H9 (cell line): ENCODE data around the gene OLA1. TPM values are rescaled to one million over a fixed set of nuclear protein-coding genes. Genes with fewer than 3 reads are reported as not detected.

ENCODE experiments used
- DNase-seq: peaks from one replicate; pipeline ENCODE4 v3.0.0-alpha.2; 2017
- H2AFZ ChIP-seq: one replicate; pipeline ENCODE4 v1.6.1; 2013; ENCODE audit warnings: mild to moderate bottlenecking, low read length, control low read depth, moderate library complexity
- H2AK5ac ChIP-seq: 2 replicates; pipeline ENCODE4 v1.6.1; 2013; ENCODE audit warnings: low read length, control low read depth, mixed read lengths; ENCODE audit not compliant: insufficient read length
- H2BK120ac ChIP-seq: one replicate; pipeline ENCODE4 v1.6.1; 2013; ENCODE audit warnings: low read depth, mild to moderate bottlenecking, low read length, control low read depth, inconsistent platforms; ENCODE audit not compliant: poor library complexity, severe bottlenecking
- H2BK12ac ChIP-seq: 2 replicates; pipeline ENCODE4 v1.6.1; 2013; ENCODE audit warnings: low read length, control low read depth, mixed read lengths, low read depth; ENCODE audit not compliant: insufficient read length
- H2BK15ac ChIP-seq: 2 replicates; pipeline ENCODE4 v1.6.1; 2013; ENCODE audit warnings: low read depth, low read length, control low read depth
- H2BK20ac ChIP-seq: one replicate; pipeline ENCODE4 v1.6.1; 2013; ENCODE audit warnings: low read depth, mild to moderate bottlenecking, low read length, control low read depth, inconsistent platforms; ENCODE audit not compliant: poor library complexity, severe bottlenecking
- H2BK5ac ChIP-seq: 2 replicates; pipeline ENCODE4 v1.6.1; 2013; ENCODE audit warnings: low read length, control low read depth, mixed read lengths; ENCODE audit not compliant: insufficient read length
- H3K14ac ChIP-seq: 2 replicates; pipeline ENCODE4 v1.6.1; 2013; ENCODE audit warnings: low read length, control low read depth; ENCODE audit not compliant: insufficient read depth
- H3K18ac ChIP-seq: 2 replicates; pipeline ENCODE4 v1.6.1; 2013; ENCODE audit warnings: low read depth, mild to moderate bottlenecking, mixed read lengths, low read length, control low read depth; ENCODE audit not compliant: insufficient read length
- H3K23ac ChIP-seq: 2 replicates; pipeline ENCODE4 v1.6.1; 2013; ENCODE audit warnings: low read length, control low read depth, mixed read lengths, low read depth; ENCODE audit not compliant: insufficient read length
- H3K23me2 ChIP-seq: 2 replicates; pipeline ENCODE4 v1.6.1; 2013; ENCODE audit warnings: low read depth, mild to moderate bottlenecking, mixed read lengths, low read length, control low read depth; ENCODE audit not compliant: insufficient read length, poor library complexity, severe bottlenecking
- H3K27ac ChIP-seq: 2 replicates; pipeline ENCODE4 v1.5.1; 2013; ENCODE audit warnings: low read length, control low read depth, mixed read lengths, low read depth; ENCODE audit not compliant: insufficient read length
- H3K27me3 ChIP-seq: 2 replicates; pipeline ENCODE4 v1.6.1; 2013; ENCODE audit warnings: low read length, control low read depth, inconsistent platforms; ENCODE audit not compliant: insufficient read depth
- H3K4ac ChIP-seq: 2 replicates; pipeline ENCODE4 v1.6.1; 2013; ENCODE audit warnings: low read depth, mild to moderate bottlenecking, control low read depth, inconsistent platforms, low read length, moderate library complexity
- H3K4me1 ChIP-seq: 2 replicates; pipeline ENCODE4 v1.6.1; 2013; ENCODE audit warnings: low read length, control low read depth, inconsistent platforms; ENCODE audit not compliant: insufficient read depth
- H3K4me2 ChIP-seq: 2 replicates; pipeline ENCODE4 v1.6.1; 2013; ENCODE audit warnings: low read length, control low read depth, mixed read lengths; ENCODE audit not compliant: insufficient read length, insufficient read depth
- H3K56ac ChIP-seq: 2 replicates; pipeline ENCODE4 v1.6.1; 2013; ENCODE audit warnings: low read depth, mild to moderate bottlenecking, mixed read lengths, low read length, control low read depth; ENCODE audit not compliant: insufficient read length
- H3K79me1 ChIP-seq: 2 replicates; pipeline ENCODE4 v1.6.1; 2013; ENCODE audit warnings: low read depth, mild to moderate bottlenecking, moderate library complexity, low read length, control low read depth, inconsistent platforms; ENCODE audit not compliant: insufficient read depth, poor library complexity, severe bottlenecking
- H3K79me2 ChIP-seq: 2 replicates; pipeline ENCODE4 v1.6.1; 2013; ENCODE audit warnings: low read length, control low read depth, inconsistent platforms; ENCODE audit not compliant: insufficient read depth
- H3K9ac ChIP-seq: 2 replicates; pipeline ENCODE4 v1.6.1; 2013; ENCODE audit warnings: low read length, control low read depth, mixed read lengths; ENCODE audit not compliant: insufficient read length; ENCODE audit errors: extremely low read depth
- H3K9me3 ChIP-seq: one replicate; pipeline ENCODE4 v1.6.1; 2013; ENCODE audit warnings: low read depth, low read length, inconsistent platforms; ENCODE audit not compliant: control insufficient read depth
- H3T11ph ChIP-seq: one replicate; pipeline ENCODE4 v1.6.1; 2013; ENCODE audit warnings: mild to moderate bottlenecking, low read length, control low read depth, inconsistent platforms
- H4K20me1 ChIP-seq: one replicate; pipeline ENCODE4 v1.6.1; 2013; ENCODE audit not compliant: control insufficient read depth, insufficient read length, insufficient read depth
- H4K5ac ChIP-seq: 2 replicates; pipeline ENCODE4 v1.6.1; 2013; ENCODE audit warnings: low read depth, mild to moderate bottlenecking, mixed read lengths, low read length, control low read depth; ENCODE audit not compliant: insufficient read length
- H4K8ac ChIP-seq: replicated peaks from 2 replicates; pipeline ENCODE4 v1.6.1; 2013; ENCODE audit warnings: low read length, control low read depth, mixed read lengths, low read depth; ENCODE audit not compliant: insufficient read length
- H4K91ac ChIP-seq: 2 replicates; pipeline ENCODE4 v1.6.1; 2013; ENCODE audit warnings: low read depth, mild to moderate bottlenecking, moderate library complexity, mixed read lengths, low read length, control low read depth; ENCODE audit not compliant: insufficient read length
- H3K27ac Mint-ChIP-seq, 3 experiments: 2 replicates in 2 of 3; 3 replicates in 1 of 3; pipeline ENCODE4 v1.8.0; 2020 to 2021; ENCODE audit warnings: mixed read lengths in 3 of 3, mild to moderate bottlenecking in 1 of 3, moderate library complexity in 1 of 3
- H3K27me3 Mint-ChIP-seq: 2 replicates; pipeline ENCODE4 v1.8.0; 2021; ENCODE audit warnings: low read depth, mild to moderate bottlenecking, moderate library complexity, mixed read lengths
- H3K36me3 Mint-ChIP-seq, 3 experiments: 2 replicates in 2 of 3; 3 replicates in 1 of 3; pipeline ENCODE4 v1.8.0; 2020 to 2021; ENCODE audit warnings: low read depth in 3 of 3, mixed read lengths in 3 of 3; ENCODE audit not compliant: insufficient read depth in 1 of 3
- H3K4me1 Mint-ChIP-seq, 2 experiments: 2 replicates each; pipeline ENCODE4 v1.8.0; 2020; ENCODE audit warnings: mixed read lengths in 2 of 2
- H3K4me3 Mint-ChIP-seq, 2 experiments: 2 replicates in 1 of 2; 3 replicates in 1 of 2; pipeline ENCODE4 v1.8.0; 2020 to 2021; ENCODE audit warnings: mild to moderate bottlenecking in 2 of 2, mixed read lengths in 2 of 2, moderate library complexity in 1 of 2
- H3K9me3 Mint-ChIP-seq, 2 experiments: 2 replicates in 1 of 2; 3 replicates in 1 of 2; pipeline ENCODE4 v1.8.0; 2020; ENCODE audit warnings: mild to moderate bottlenecking in 2 of 2, mixed read lengths in 2 of 2, moderate library complexity in 1 of 2
- WGBS: extraction: QIAGEN DNeasy Blood & Tissue Kit; methylation state at CpG from one replicate; pipeline ENCODE4 v1.1.7; 2013; ENCODE audit warnings: missing lambda C conversion rate, low lambda C conversion rate, mixed read lengths; ENCODE audit not compliant: insufficient read length; ENCODE audit errors: extremely low coverage; 5-methylcytosine and 5-hydroxymethylcytosine counted together
- total RNA-seq: library from RNA; stranded (reverse); gene quantifications from 2 replicates; pipeline ENCODE4 v1.2.1, GENCODE V29; 2021
- TF ChIP-seq, protein P1 (sequence below): fragments of 200-600 bp; sonication (generic); conservative IDR thresholded peaks from 3 replicates; pipeline ENCODE4 v1.8.0; 2021; ENCODE audit warnings: antibody characterized with exemption, mild to moderate bottlenecking

OLA1 gene
- total RNA-seq, 1 experiment from 2014 or later = 133 TPM

DNA sequence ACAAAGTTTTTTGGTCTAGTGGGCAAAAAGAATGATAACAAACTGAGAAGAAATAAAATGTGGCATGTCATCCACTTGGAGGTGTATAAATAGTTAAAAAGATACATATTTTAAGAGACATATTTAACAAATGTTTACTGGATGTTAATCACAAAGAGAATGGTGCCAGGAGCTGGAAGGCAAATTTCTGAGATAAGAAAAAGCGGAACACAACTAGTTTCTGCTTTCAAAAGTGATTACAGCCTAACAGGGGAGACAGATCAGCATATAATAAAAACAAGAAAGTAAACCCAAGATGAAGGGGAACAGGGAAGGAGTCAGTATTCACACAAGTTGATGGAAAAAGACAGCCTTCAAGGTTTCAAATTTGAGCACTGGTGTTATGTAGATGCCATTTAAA is 91.3 kb downstream of the OLA1 start:
- H3K23ac ChIP-seq = no peak overlapping the region
- no peaks in the 10 kb centered on the region for H3K27me3 Mint-ChIP-seq
- no peaks in the 10 kb centered on the region; a peak in 1 of 7 replicates for H3K36me3 Mint-ChIP-seq
- H2BK20ac ChIP-seq = no peak overlapping the region
- H3K9me3 Mint-ChIP-seq = no peaks in the 10 kb centered on the region
- H3K79me2 ChIP-seq = no peaks in the 10 kb centered on the region
- no peak overlapping the region for H4K5ac ChIP-seq
- H3K4me3 Mint-ChIP-seq = no peak overlapping the region
- H2BK120ac ChIP-seq = no peak overlapping the region
- no peaks in the 10 kb centered on the region for H4K20me1 ChIP-seq
- no peak overlapping the region for H3K4ac ChIP-seq
- no peak overlapping the region for H4K91ac ChIP-seq
- H3K4me2 ChIP-seq = no peak overlapping the region
- H3K27ac Mint-ChIP-seq = no peak overlapping the region
- H2AK5ac ChIP-seq = no peak overlapping the region
- no peak overlapping the region for H3K9ac ChIP-seq
- H3K56ac ChIP-seq = no peak overlapping the region
- H3K18ac ChIP-seq = no peak overlapping the region
- H2AFZ ChIP-seq = no peak overlapping the region
- H3K79me1 ChIP-seq = no peaks in the 10 kb centered on the region
- WGBS = no CpG with 5 or more reads among the region's 1 CpG
- peaks cover 0 to 3% of the 10 kb centered on the region in 2 experiments; a peak in 1 of 4 replicates for H3K4me1 Mint-ChIP-seq
- H3K27ac ChIP-seq = no peak overlapping the region
- H3K27me3 ChIP-seq = no peaks in the 10 kb centered on the region
- no peak overlapping the region for H3K14ac ChIP-seq
- H2BK5ac ChIP-seq = no peak overlapping the region
- no peak for DNase-seq
- no peak overlapping the region for H2BK15ac ChIP-seq
- no peak overlapping the region for H4K8ac ChIP-seq
- H3K4me1 ChIP-seq = no peaks in the 10 kb centered on the region
- no peaks in the 10 kb centered on the region for H3K9me3 ChIP-seq
- no peak overlapping the region for H2BK12ac ChIP-seq
- no peak overlapping the region for H3T11ph ChIP-seq
- H3K23me2 ChIP-seq = no peaks in the 10 kb centered on the region
- TF ChIP-seq, protein P1, sequence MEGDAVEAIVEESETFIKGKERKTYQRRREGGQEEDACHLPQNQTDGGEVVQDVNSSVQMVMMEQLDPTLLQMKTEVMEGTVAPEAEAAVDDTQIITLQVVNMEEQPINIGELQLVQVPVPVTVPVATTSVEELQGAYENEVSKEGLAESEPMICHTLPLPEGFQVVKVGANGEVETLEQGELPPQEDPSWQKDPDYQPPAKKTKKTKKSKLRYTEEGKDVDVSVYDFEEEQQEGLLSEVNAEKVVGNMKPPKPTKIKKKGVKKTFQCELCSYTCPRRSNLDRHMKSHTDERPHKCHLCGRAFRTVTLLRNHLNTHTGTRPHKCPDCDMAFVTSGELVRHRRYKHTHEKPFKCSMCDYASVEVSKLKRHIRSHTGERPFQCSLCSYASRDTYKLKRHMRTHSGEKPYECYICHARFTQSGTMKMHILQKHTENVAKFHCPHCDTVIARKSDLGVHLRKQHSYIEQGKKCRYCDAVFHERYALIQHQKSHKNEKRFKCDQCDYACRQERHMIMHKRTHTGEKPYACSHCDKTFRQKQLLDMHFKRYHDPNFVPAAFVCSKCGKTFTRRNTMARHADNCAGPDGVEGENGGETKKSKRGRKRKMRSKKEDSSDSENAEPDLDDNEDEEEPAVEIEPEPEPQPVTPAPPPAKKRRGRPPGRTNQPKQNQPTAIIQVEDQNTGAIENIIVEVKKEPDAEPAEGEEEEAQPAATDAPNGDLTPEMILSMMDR = no peak
